Measurements from ENCODE around the gene GPHN. TPM values are rescaled to one million over a fixed set of nuclear protein-coding genes. Genes with fewer than 3 reads are reported as not detected.

GPHN gene
- polyA plus RNA-seq, 1 of the 3 experiments (the other 2 are of a cell fraction), result 6.9 TPM

- Histone ChIP-seq H3K9me2 (no peaks in the 10 kb centered on the region), H3K9me3 (no peaks in the 10 kb centered on the region), H4K20me1 (ENCODE audit: insufficient read depth) (no peaks in the 10 kb centered on the region), H3F3A (replicated peaks; ENCODE audit: insufficient read depth) (no peaks in the 10 kb centered on the region), H3K36me3 (replicated peaks in 1 of 2; ENCODE audit: control insufficient read depth in 1 of 2, insufficient read depth in 2 of 2, low read length in 1 of 2) (no peaks in the 10 kb centered on the region), H3K4me2 (no peak overlapping the region), H2AFZ (ENCODE audit: low read depth) (no peak overlapping the region), H3K27ac (ENCODE audit: low read depth in 2 of 2, low read length in 1 of 2) (no peak overlapping the region), H3K4me3 (ENCODE audit: low read depth in 2 of 2, low read length in 1 of 2) (no peak overlapping the region), H3K27me3 (ENCODE audit: insufficient read depth) (no peaks in the 10 kb centered on the region), H3K79me2 (ENCODE audit: insufficient read depth) (no peaks in the 10 kb centered on the region), H3K9ac (no peak overlapping the region), H3K4me1 (ENCODE audit: control insufficient read depth in 1 of 2, insufficient read depth in 2 of 2, low read depth in 1 of 2, low read length in 1 of 2) (peaks cover 0 to 2% of the 10 kb centered on the region in 2 experiments; a peak in 2 of 4 replicates)
- CTCF ChIA-PET, result no interaction called here
- no peak for TF ChIP-seq TCF12 (IDR thresholded peaks at IDR 0.05)
- no peak for TF ChIP-seq NFIC (IDR thresholded peaks at IDR 0.05; ENCODE audit: borderline replicate concordance)
- TF ChIP-seq MAX (IDR thresholded peaks at IDR 0.05; ENCODE audit: low read depth), result no peak
- no peak for TF ChIP-seq NRF1 (IDR thresholded peaks at IDR 0.05; ENCODE audit: low read depth, low read length)
- no peak for TF ChIP-seq USF2 (IDR thresholded peaks at IDR 0.05; ENCODE audit: borderline replicate concordance, low read depth, low read length)
- no peak for TF ChIP-seq CHD2 (IDR thresholded peaks at IDR 0.05; ENCODE audit: low read length, partially characterized antibody)
- TF ChIP-seq MXI1 (IDR thresholded peaks at IDR 0.05; ENCODE audit: low read depth, low read length), result no peak
- TF ChIP-seq RCOR1 (IDR thresholded peaks at IDR 0.05; ENCODE audit: low read length), result no peak
- TF ChIP-seq ZBTB33 (IDR thresholded peaks at IDR 0.05; ENCODE audit: borderline replicate concordance, low read depth), result no peak
- TF ChIP-seq FOXJ3 (CRISPR knock-in tag; IDR thresholded peaks at IDR 0.05), result no peak
- DNase-seq, result no peak
- POLR2A ChIA-PET, result no interaction called here
These were observed 120.7 kb downstream of the GPHN start for GRCh38 chr14:66628636-66629035.

- H3K4me1 ChIP-seq (ENCODE audit: control insufficient read depth in 1 of 2, insufficient read depth in 2 of 2, low read depth in 1 of 2, low read length in 1 of 2), result no peaks in the 10 kb centered on the region
- H4K20me1 ChIP-seq (ENCODE audit: insufficient read depth), result no peaks in the 10 kb centered on the region
- no peak overlapping the region for H3K9ac ChIP-seq
- H3K27me3 ChIP-seq (ENCODE audit: insufficient read depth), result no peaks in the 10 kb centered on the region
- H3K4me2 ChIP-seq, result no peak overlapping the region
- no peaks in the 10 kb centered on the region for H3K79me2 ChIP-seq (ENCODE audit: insufficient read depth)
- H3F3A ChIP-seq (replicated peaks; ENCODE audit: insufficient read depth), result no peaks in the 10 kb centered on the region
- DNase-seq, result no peak
- H2AFZ ChIP-seq (ENCODE audit: low read depth), result no peak overlapping the region
- H3K9me2 ChIP-seq, result no peaks in the 10 kb centered on the region
- no peaks in the 10 kb centered on the region for H3K9me3 ChIP-seq
- H3K4me3 ChIP-seq (ENCODE audit: low read depth in 2 of 2, low read length in 1 of 2), result no peak overlapping the region
- POLR2A ChIA-PET, result no interaction called here
- CTCF ChIA-PET, result no interaction called here
- no peak overlapping the region for H3K27ac ChIP-seq (ENCODE audit: low read depth in 2 of 2, low read length in 1 of 2)
- H3K36me3 ChIP-seq (replicated peaks in 1 of 2; ENCODE audit: control insufficient read depth in 1 of 2, insufficient read depth in 2 of 2, low read length in 1 of 2), result no peaks in the 10 kb centered on the region
- TF ChIP-seq EP300 (IDR thresholded peaks at IDR 0.05; ENCODE audit: borderline replicate concordance in 1 of 2, low read depth in 1 of 2, low read length in 1 of 2), result no peak
- no peak for TF ChIP-seq EZH2phosphoT487 (IDR thresholded peaks at IDR 0.05; ENCODE audit: borderline replicate concordance, low read depth)
- no peak for TF ChIP-seq USF2 (IDR thresholded peaks at IDR 0.05; ENCODE audit: borderline replicate concordance, low read depth, low read length)
- TF ChIP-seq CTCF (IDR thresholded peaks at IDR 0.05), result no peak
- TF ChIP-seq JUND (IDR thresholded peaks at IDR 0.05), result no peak
- TF ChIP-seq MAX (IDR thresholded peaks at IDR 0.05; ENCODE audit: low read depth), result no peak
- no peak for TF ChIP-seq NFIC (IDR thresholded peaks at IDR 0.05; ENCODE audit: borderline replicate concordance)
- TF ChIP-seq SIN3A (IDR thresholded peaks at IDR 0.05; ENCODE audit: borderline replicate concordance, low read depth, low read length), result no peak
- TF ChIP-seq TEAD4 (IDR thresholded peaks at IDR 0.05; ENCODE audit: borderline replicate concordance, insufficient read depth), result no peak
- TF ChIP-seq ZBTB33 (IDR thresholded peaks at IDR 0.05; ENCODE audit: borderline replicate concordance, low read depth), result no peak
- TF ChIP-seq TAF1 (IDR thresholded peaks at IDR 0.05; ENCODE audit: borderline replicate concordance, low read depth, low read length), result no peak
These were observed 121.6 kb downstream of the GPHN start for GRCh38 chr14:66629499-66629898.

Data from SK-N-SH (cell line).